Ishikawa (cell line): ENCODE results near the gene ALOX15.

Source experiments
- CEBPB ChIP-seq: IDR thresholded peaks from 2 replicates; pipeline ENCODE4 v1.6.1; 2012
- CREB1 ChIP-seq: IDR thresholded peaks from 2 replicates; pipeline ENCODE4 v1.6.1; 2012; ENCODE audit warnings: low read depth
- FOXM1 ChIP-seq: IDR thresholded peaks from 2 replicates; pipeline ENCODE4 v1.6.1; 2012; ENCODE audit warnings: low read depth, borderline replicate concordance
- NFIC ChIP-seq: IDR thresholded peaks from 2 replicates; pipeline ENCODE4 v1.6.1; 2012
- TEAD4 ChIP-seq: IDR thresholded peaks from 2 replicates; pipeline ENCODE4 v1.6.1; 2012
- YY1 ChIP-seq: IDR thresholded peaks from 2 replicates; pipeline ENCODE4 v1.6.1; 2012; ENCODE audit warnings: low read depth

GRCh38 chr17:4673169-4673568, 31.7 kb upstream of the ALOX15 start:
- no peak for TF ChIP-seq CEBPB
- TF ChIP-seq FOXM1: no peak
- no peak for TF ChIP-seq TEAD4
- TF ChIP-seq YY1: no peak
- TF ChIP-seq CREB1: no peak
- no peak for TF ChIP-seq NFIC
